OCI-LY1 (cell line): ENCODE results near the gene FUOM.

Source experiments
- CTCF ChIP-seq: fragments of 200-600 bp; sonication (generic), shearing (Covaris generic); IDR thresholded peaks from 2 replicates; pipeline ENCODE4 v1.5.1; 2017; ENCODE audit warnings: mild to moderate bottlenecking, antibody characterized with exemption, low read length, moderate library complexity, mixed read lengths
- EZH2 ChIP-seq: fragments of 200-600 bp; sonication (generic), shearing (Covaris generic); IDR thresholded peaks from 2 replicates; pipeline ENCODE4 v1.8.0; 2017; ENCODE audit warnings: borderline replicate concordance, mixed run types, mild to moderate bottlenecking, antibody characterized with exemption, low read length, moderate library complexity, mixed read lengths

- TF ChIP-seq CTCF, result no peak
- no peak for TF ChIP-seq EZH2
Observed at GRCh38 chr10:133309100-133309719, 48.6 kb downstream of the FUOM start.
